NB4 (cell line): ENCODE data around the gene ATG16L1.

Experiments
- DNase-seq: peaks from one replicate; pipeline ENCODE4 v3.0.0; 2010; ENCODE audit warnings: low read depth
- H3K4me3 ChIP-seq: one replicate; pipeline ENCODE4 v1.5.1; 2011; ENCODE audit warnings: mild to moderate bottlenecking, low read depth, low read length, moderate library complexity
- MYC ChIP-seq: IDR thresholded peaks from 2 replicates; pipeline ENCODE4 v1.6.1; 2011; ENCODE audit warnings: low read depth, low read length
- POLR2A ChIP-seq: IDR thresholded peaks from 2 replicates; pipeline ENCODE4 v1.6.1; 2011; ENCODE audit warnings: mild to moderate bottlenecking; ENCODE audit not compliant: insufficient read length; ENCODE audit errors: extremely low read depth
- TF ChIP-seq, protein P1 (sequence below): IDR thresholded peaks from 2 replicates; pipeline ENCODE4 v1.6.1; 2011; ENCODE audit warnings: low read depth, low read length
- TF ChIP-seq, protein P2 (sequence below): IDR thresholded peaks from one replicate; pipeline ENCODE4 v1.5.1; 2012; ENCODE audit warnings: low read depth, low read length

ATG16L1 gene

DNA sequence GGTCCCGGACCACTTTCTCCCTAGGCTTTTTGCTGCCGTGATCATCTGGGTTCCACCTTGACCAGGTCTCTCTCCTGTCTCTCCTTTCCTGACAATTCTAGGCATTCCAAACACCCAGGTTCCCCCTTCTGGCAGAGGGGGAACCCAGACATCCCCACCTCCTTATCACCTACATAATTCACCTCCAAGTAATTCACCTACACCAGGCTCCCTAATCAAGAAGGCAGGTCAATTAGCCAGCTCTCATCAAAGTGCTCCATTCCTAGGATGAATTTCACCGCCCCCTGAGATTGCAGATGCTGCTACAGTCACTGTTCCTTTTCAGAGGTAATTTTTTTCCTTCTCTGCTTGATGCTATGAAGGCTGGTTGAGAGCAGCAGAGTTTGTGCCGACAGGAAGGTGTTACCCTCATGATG lies 42.3 kb upstream of the ATG16L1 start:
- DNase-seq: no peak
- TF ChIP-seq MYC: no peak
- TF ChIP-seq, protein P1, sequence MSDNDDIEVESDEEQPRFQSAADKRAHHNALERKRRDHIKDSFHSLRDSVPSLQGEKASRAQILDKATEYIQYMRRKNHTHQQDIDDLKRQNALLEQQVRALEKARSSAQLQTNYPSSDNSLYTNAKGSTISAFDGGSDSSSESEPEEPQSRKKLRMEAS: no peak
- TF ChIP-seq, protein P2, sequence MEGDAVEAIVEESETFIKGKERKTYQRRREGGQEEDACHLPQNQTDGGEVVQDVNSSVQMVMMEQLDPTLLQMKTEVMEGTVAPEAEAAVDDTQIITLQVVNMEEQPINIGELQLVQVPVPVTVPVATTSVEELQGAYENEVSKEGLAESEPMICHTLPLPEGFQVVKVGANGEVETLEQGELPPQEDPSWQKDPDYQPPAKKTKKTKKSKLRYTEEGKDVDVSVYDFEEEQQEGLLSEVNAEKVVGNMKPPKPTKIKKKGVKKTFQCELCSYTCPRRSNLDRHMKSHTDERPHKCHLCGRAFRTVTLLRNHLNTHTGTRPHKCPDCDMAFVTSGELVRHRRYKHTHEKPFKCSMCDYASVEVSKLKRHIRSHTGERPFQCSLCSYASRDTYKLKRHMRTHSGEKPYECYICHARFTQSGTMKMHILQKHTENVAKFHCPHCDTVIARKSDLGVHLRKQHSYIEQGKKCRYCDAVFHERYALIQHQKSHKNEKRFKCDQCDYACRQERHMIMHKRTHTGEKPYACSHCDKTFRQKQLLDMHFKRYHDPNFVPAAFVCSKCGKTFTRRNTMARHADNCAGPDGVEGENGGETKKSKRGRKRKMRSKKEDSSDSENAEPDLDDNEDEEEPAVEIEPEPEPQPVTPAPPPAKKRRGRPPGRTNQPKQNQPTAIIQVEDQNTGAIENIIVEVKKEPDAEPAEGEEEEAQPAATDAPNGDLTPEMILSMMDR: no peak
- no peak for TF ChIP-seq POLR2A
- no peak overlapping the region for H3K4me3 ChIP-seq

GRCh38 chr2:233209533-233210171 lies 41.8 kb upstream of the ATG16L1 start:
- TF ChIP-seq, protein P1: no peak
- TF ChIP-seq MYC (no peak), POLR2A (no peak)
- TF ChIP-seq, protein P2: no peak
- no peak overlapping the region for H3K4me3 ChIP-seq
- no peak for DNase-seq

- TF ChIP-seq, protein P1: no peak
- no peak for TF ChIP-seq POLR2A
- no peak for TF ChIP-seq MYC
- TF ChIP-seq, protein P2: no peak
- no peak for DNase-seq
- no peak overlapping the region for H3K4me3 ChIP-seq
Observed at GRCh38 chr2:233210281-233210680, 41.2 kb upstream of the ATG16L1 start.

GRCh38 chr2:233210843-233211547 lies 40.5 kb upstream of the ATG16L1 start:
- TF ChIP-seq POLR2A (no peak), MYC (no peak)
- TF ChIP-seq, protein P2: no peak
- TF ChIP-seq, protein P1: no peak
- no peak overlapping the region for H3K4me3 ChIP-seq
- no peak for DNase-seq

DNA sequence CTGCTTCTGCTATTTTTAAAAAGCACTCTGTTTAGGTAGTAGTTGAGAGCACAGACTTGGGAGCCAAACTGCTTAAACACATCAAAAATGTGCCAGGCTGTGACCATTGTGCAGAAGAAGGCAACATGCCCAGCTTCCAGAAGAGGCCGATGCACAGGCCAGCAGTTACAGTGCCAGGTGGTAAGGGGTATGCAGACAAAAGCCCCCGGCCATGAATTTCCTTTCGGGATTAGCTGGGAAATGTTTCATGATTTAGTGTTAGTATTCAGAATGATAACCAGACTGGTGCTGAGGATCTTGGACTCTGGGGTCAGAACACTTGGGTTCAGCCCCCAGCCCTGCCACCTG lies 40.0 kb upstream of the ATG16L1 start:
- DNase-seq: no peak
- TF ChIP-seq, protein P1: no peak
- no peak for TF ChIP-seq MYC
- TF ChIP-seq, protein P2: no peak
- no peak for TF ChIP-seq POLR2A
- H3K4me3 ChIP-seq: no peak overlapping the region
